HK-2 (cell line): ENCODE data around the gene VPS13D.

Source experiments
- DNase-seq: peaks from one replicate; pipeline ENCODE4 v3.0.0-alpha.2; 2018; ENCODE audit not compliant: unreplicated experiment

VPS13D gene

DNA sequence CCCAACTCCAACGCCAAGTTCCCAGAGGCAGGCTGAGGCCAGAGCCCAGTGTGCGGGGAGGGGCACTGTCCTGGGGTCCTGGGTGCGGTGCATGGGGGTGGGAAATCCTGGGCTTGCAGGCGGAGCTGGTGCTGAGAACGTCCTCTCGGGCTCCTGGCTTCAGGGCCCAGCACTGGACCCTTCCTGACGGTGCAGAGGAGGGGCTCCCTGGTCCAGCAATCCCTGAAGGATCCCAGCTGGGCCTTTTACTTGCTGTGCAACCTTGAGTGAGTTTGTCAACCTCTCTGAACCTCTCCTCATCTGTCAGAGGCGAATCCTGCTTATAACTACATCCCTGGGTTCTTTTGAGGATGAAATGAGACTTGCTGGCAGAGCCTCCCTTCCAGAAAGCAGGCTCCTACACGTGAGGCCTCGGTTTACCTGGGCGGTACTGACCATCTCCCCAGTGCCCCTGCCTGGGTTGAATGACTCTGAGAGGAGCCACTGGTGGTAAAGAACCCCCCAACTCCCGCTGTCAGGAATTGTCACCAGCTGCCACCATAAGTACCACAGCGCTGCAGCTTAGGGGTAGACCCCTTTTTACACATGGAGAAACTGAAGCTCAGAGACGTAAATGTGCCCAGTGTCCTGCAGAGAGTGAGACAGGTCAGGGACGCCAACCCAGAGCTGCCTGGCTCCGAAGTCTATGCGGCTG is 310.9 kb downstream of the VPS13D start:
- no peak for DNase-seq

- DNase-seq: no peak
These were observed 311.7 kb downstream of the VPS13D start for GRCh38 chr1:12541274-12542137.

DNA sequence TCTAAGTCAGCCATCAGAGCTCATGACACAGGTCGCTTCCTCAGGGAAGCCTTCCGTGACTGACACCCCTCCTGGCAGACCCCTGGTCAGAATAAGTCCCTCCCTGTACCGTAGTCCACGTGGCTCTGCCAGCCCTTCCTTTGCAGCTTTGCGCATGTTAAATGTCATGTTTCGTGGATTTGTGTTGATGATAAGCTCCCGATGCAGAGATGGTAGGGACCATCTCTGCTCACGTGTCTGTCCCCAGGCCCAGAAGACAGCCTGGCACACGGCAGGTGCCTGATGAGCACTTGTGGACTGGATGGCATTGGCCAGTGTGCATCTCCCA is 312.3 kb downstream of the VPS13D start:
- no peak for DNase-seq

- DNase-seq: no peak
These were observed 313.1 kb downstream of the VPS13D start for GRCh38 chr1:12542616-12543592.

DNA sequence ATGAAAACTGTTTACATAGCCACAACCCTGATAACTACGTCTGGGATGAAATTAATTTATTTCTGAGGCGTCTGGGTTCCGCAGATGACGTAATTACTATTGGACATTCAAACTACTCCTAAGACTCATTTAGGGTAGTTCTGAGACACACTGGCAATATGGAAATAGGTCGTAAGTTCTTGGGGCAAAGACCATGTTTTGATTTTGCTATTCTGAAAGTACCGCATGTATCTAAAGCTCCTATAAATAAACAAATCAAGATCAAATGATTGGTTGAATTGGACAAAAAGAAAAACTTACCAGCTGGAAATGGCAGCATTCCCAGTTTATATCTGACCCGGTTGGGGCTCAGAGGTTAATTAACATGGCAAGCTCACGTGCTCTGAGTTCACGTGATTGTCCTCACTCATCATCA is 313.9 kb downstream of the VPS13D start:
- no peak for DNase-seq

DNA sequence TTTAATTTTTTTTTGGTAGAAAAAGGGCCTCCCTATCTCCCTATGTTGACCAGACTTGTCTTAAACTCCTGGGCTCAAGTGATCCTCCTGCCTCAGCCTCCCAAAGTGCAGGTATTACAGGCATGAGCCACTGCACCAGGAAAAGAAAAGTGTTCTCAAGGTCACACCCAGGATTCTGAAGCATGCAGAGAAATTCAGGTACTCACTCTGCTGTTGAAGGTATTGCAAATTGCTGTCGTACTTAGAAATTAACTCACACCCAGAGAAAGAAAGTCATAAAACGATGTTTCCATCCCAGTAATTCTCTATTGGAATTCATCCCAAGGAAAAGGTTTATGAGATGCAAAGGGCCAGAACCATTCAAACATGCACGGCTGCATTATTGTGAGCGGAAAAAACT is 314.5 kb downstream of the VPS13D start:
- no peak for DNase-seq

DNA sequence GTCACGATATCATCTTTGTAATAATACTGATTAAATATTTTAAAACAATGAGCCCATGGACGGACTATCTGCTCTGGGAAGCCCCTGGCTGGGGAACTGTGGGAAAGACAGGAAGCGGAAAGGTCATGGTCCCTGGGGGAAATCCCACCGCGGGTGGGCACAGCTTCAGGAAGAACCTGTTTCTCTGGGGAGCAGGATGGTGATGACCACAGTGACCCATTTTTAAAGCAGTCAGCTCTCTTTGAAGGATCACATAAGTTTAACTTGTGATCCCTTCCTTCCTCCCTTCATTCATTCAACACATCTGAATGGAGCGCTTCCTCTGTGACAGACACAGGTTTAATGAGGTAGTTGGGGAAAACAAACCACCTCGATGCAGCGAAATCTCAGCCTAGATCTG is 315.2 kb downstream of the VPS13D start:
- DNase-seq: no peak

DNA sequence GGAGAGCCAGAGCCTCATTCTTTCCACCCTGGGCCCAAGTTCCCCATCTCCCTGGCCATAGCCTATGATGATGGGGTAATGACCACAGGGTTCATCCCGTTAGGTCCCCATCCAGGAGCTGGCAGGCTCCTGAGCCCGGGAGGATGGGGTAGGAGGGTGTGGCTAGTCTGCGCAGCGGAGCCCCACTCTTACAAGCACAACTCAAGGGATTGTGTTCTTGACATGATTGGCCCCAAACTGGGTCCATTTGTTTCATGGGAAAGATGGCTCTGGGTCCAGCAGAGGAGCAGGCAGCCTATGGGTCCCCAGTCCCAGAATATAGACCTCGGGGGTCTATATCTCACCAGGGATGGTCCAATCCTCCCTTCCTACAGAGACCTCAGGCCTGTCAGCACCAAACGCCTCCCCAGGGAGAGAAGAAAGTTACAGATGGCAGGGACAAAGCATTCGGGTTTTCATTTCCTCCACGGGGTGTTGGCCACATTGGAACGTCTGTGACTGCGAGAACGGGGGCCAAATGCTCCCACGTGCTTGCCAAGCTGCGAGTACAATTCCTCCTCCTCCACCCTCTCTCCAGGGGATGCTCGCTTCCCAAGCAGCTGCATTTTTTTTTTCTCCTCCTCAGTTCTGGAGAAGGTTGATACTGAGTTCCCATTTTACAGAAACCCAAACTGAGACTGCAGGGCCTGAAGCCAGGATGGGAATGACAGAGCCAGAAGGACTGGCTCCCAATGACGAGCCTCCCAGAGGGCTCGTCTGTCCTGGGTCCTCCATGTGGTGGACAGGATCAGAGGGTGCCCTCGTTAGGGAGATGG is 317.1 kb downstream of the VPS13D start:
- DNase-seq: no peak

DNA sequence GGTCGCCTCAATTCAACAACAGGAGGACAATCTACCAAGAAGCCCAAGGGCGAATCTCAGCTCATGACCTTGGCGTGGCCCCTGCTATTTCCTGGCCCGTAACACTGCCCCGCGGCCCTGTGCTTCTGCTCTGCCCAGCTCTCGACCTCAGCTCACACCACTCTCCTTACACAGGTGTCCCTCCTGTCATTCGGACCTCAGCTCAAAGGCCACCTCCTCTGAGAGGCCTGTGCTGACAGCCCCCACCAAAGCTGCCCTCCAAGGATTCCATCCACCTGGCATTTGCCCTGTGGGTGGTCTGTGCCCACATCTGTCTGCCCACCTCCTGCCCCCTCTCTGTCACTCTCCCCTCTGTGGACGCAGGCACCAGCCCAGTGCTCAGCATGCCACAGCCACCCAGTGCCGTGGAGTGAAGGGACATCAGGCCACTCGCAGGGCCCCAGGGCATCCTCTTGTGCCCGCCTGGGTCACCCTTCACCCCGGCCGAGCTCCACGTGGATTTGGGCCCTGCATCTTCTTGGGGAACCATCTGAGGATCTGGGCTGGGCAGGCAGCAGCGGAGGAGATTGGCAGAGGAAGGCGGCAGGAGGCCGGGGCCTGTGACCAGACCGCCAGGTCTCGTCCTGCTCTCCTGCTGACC is 317.9 kb downstream of the VPS13D start:
- DNase-seq: no peak

DNA sequence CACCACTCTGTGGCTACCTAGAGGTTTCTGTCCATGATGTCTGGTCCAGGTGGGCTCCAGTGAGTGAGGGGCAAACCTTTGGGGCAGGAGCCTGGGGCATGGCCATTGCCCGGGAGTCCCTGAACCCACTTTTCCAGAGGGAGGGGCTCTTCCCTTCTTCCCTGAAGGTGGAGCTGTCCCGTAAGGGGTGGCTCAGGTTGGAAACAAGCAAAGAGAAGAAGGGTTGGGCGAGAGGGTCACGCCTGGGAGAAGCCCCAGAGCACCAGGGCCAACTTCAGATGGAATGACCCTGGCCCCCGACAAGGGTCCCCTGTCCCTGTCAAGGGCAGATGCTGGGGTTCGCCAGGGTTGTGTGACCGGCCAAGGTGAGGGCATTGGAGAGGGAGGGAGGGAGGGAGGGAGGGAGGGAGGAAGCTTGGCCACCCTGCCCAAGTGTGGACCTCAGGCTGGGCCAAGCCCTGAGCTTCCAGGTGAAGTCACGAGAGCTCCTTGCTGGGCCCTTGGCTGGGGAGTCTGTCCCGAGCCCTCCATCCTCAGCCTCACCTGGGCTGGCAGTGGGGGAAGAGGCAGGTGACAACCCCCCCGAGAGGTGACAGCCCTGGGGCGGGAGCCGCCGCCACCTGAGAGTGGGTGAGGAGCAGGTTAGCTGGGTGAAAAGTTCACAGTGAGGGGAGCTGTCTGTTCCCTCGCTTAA is 318.6 kb downstream of the VPS13D start:
- DNase-seq: no peak

DNA sequence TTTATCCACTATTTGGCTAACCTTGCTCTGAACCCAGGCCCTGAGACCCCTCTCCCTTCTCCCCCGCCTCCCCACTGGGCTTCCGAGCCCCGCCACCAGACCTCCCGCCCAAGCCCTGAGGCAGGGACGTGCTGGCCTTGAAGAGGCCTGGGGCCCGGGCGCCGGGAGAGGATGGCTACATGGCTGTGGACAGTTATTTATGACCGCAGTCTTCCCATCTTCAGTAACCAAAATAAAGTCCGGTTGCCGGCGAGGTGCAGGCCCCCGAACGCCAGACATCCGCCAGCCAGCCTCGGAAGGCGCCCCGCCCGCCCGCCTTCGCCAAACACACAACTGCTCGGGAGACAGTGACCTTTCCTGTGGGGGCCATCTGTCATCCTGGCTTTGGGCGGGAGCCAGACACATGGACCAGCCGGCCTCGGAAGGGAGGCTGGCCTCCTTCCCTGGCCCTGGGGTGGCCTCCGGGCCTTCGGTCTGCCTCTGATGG is 319.2 kb downstream of the VPS13D start:
- no peak for DNase-seq

- DNase-seq: peak; percentile 87
These were observed 319.9 kb downstream of the VPS13D start for GRCh38 chr1:12549460-12550349.

DNA sequence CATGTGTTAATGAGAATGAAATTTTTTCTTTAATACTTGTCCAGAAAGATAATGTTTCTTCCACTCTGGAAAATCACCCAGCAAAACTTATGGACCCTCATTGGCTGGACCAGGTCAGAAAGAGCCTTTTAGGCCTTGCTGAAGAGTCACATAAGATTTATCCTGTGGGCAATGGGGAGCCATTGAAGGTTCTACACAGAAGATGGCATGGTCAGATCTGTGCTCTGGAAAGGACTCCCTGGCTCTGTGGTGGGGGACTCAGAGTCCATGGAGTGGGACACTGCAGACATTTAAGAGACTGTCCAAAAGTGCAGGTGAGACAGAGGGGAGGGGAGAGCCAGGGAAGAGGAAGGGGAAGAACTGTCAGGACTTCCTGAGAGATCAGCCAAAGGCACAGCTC is 321.8 kb downstream of the VPS13D start:
- no peak for DNase-seq

GRCh38 chr1:12552111-12552888 is 322.5 kb downstream of the VPS13D start:
- no peak for DNase-seq

GRCh38 chr1:12552951-12553921 is 323.4 kb downstream of the VPS13D start:
- DNase-seq: no peak

- DNase-seq: no peak
These were observed 324.1 kb downstream of the VPS13D start for GRCh38 chr1:12553963-12554362.
